Measurements from ENCODE around the gene STX8.
"Not testable (repeated sequence)": the region's sequence is repeated elsewhere in the genome, so short reads cannot be mapped to it uniquely, and the experiment has no call there.

DNA sequence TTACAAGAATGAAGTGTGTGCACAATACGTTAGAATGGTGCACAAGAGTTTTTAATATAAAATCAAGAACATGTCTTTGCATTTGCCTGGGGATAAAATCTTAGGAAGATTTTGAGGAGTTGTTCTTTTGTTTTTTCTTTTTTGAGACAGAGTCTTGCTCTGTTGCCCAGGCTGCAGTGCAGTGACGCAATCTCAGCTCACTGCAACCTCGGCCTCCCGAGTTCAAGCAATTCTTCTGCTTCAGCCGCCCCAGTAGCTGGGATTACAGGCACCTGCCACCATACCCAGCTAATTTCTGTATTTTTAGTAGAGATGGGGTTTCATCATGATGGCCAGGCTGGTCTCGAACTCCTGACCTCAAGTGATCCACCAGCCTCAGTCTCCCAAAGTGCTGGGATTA lies 128.3 kb downstream of the STX8 start:
- not testable (repeated sequence) for TF ChIP-seq CTCF, POLR2AphosphoS5, EP300, POLR2A (IDR thresholded peaks at IDR 0.05)

All from stomach (tissue), 4 donors.